Activated CD8-positive, alpha-beta T cell treated with anti-CD3 and anti-CD28 coated beads for 36 hours (primary cell): ENCODE measurements around the gene COMTD1. TPM values are rescaled to one million over a fixed set of nuclear protein-coding genes. Genes with fewer than 3 reads are reported as not detected.
"Not testable (repeated sequence)": the region's sequence is repeated elsewhere in the genome, so short reads cannot be mapped to it uniquely, and the experiment has no call there.

Source experiments
- ATAC-seq: fragments of 200-7000 bp; cut with Tn5 transposase; one replicate; pipeline ENCODE4 v1.10.0; 2021; ENCODE audit warnings: mild to moderate bottlenecking, moderate library complexity
- CTCF ChIA-PET: fragments of 350-600 bp; sonication (Branson Sonifier 250); formaldehyde crosslinking; loops from one replicate; lab custom pipeline; 2021; ENCODE audit warnings: antibody characterized with exemption; lab: Charles Lee
- POLR2A ChIA-PET: fragments of 350-600 bp; sonication (Branson Sonifier 250); formaldehyde crosslinking; loops from one replicate; lab custom pipeline; 2021; ENCODE audit warnings: antibody characterized with exemption; lab: Charles Lee
- DNase-seq: peaks from one replicate; pipeline ENCODE4 v3.0.0-alpha.2; 2020
- H3K27ac Mint-ChIP-seq: one replicate; pipeline ENCODE4 v1.8.0; 2021; ENCODE audit warnings: mild to moderate bottlenecking, mixed read lengths
- H3K27me3 Mint-ChIP-seq: one replicate; pipeline ENCODE4 v1.8.0; 2021; ENCODE audit warnings: mixed read lengths
- H3K36me3 Mint-ChIP-seq: one replicate; pipeline ENCODE4 v1.8.0; 2021; ENCODE audit warnings: low read depth, mixed read lengths
- H3K4me1 Mint-ChIP-seq: one replicate; pipeline ENCODE4 v1.8.0; 2021; ENCODE audit warnings: low read depth, mixed read lengths
- H3K4me3 Mint-ChIP-seq: one replicate; pipeline ENCODE4 v1.8.0; 2021; ENCODE audit warnings: mild to moderate bottlenecking, moderate library complexity, mixed read lengths
- H3K9me3 Mint-ChIP-seq: one replicate; pipeline ENCODE4 v1.8.0; 2021; ENCODE audit warnings: mixed read lengths
- intact Hi-C: fragments of 100-400 bp; cut with micrococcal nuclease; formaldehyde crosslinking; loops from one replicate; pipeline ENCODE4 v1.10.0; 2022
- total RNA-seq, 2 experiments: library from RNA; stranded (reverse); gene quantifications; one replicate each; pipeline ENCODE4 v1.2.3, GENCODE V29; 2021
- TF ChIP-seq, protein P1 (sequence below): fragments of 200-600 bp; IDR thresholded peaks from one replicate; pipeline ENCODE4 v1.8.0; 2022; ENCODE audit warnings: antibody characterized with exemption, mild to moderate bottlenecking

Gene COMTD1
- total RNA-seq, 2 experiments from 2014 or later, result 54.5 to 58.1 TPM

DNA sequence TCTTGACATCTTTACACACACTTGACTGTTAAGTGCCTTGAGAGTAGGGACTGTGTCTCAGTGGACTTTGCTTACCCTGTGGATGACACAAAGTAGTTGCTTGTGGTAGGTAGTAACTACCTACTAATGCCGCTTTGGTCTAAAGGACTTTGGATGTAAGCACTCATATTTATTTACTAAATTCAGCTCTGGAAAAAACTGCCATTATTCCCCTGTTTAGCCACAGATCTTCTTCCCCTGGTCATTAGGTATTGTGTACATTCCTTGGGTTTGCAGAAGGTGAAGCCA lies 28.0 kb downstream of the COMTD1 start:
- DNase-seq (no peak), ATAC-seq (no peak)
- Mint-ChIP-seq H3K4me3 (no peak overlapping the region), H3K9me3 (no peaks in the 10 kb centered on the region), H3K4me1 (peaks cover 29% of the 10 kb centered on the region), H3K27me3 (no peaks in the 10 kb centered on the region), H3K27ac (peak overlapping the region; percentile 74), H3K36me3 (peaks cover 19% of the 10 kb centered on the region)
- CTCF ChIA-PET, result interaction anchor here (1.0 to 8.5 kb wide), 2 partner anchors 13 to 21 kb away, joined by 3 to 57 read pairs; no protein-coding TSS in a partner anchor
- TF ChIP-seq, protein P1, sequence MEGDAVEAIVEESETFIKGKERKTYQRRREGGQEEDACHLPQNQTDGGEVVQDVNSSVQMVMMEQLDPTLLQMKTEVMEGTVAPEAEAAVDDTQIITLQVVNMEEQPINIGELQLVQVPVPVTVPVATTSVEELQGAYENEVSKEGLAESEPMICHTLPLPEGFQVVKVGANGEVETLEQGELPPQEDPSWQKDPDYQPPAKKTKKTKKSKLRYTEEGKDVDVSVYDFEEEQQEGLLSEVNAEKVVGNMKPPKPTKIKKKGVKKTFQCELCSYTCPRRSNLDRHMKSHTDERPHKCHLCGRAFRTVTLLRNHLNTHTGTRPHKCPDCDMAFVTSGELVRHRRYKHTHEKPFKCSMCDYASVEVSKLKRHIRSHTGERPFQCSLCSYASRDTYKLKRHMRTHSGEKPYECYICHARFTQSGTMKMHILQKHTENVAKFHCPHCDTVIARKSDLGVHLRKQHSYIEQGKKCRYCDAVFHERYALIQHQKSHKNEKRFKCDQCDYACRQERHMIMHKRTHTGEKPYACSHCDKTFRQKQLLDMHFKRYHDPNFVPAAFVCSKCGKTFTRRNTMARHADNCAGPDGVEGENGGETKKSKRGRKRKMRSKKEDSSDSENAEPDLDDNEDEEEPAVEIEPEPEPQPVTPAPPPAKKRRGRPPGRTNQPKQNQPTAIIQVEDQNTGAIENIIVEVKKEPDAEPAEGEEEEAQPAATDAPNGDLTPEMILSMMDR, result no peak
- intact Hi-C loops, result no loop called here
- POLR2A ChIA-PET, result interaction anchor here (0.7 to 6.3 kb wide), 5 partner anchors 10 to 25 kb away, joined by 3 to 106 read pairs (median 3); partner anchors contain the start of gene COMTD1

DNA sequence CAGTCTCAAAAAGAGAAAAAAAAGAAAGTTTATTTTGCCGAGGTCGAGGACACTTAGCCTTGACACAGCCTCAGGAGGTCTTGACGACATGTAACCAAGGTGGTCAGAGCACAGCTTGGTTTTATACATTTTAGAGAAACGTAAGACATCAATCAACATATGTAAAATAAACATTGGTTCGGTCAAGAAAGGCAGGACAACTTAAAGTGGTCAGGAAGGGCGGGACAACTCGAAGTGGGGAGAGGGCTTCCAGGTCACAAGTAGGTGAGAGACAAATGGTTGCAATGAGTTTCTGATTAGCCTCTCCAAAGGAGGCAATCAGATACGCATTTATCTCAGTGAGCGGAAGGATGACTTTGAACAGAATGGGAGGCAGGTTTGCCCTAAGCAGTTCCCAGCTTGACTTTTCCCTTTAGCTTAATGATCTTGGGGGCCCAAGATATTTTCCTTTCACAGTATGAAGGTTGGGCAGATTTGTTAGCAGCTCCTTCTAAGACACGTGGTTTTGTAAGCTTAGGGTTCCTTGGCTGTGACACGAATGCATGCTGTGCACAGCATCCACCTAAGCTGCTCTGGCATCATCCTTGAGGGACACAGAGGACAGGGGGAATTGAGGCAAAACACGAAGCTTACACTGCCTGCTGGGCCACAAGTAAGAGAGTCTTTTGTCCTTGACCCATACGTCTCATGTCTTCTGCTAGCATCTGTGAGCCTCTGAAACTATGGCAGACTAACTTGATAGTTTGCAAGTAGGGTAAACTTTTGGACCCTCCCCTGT lies 28.5 kb downstream of the COMTD1 start:
- Mint-ChIP-seq H3K9me3 (no peaks in the 10 kb centered on the region), H3K36me3 (peaks cover 14% of the 10 kb centered on the region), H3K27ac (no peak overlapping the region), H3K27me3 (no peaks in the 10 kb centered on the region), H3K4me1 (peaks cover 23% of the 10 kb centered on the region), H3K4me3 (no peak overlapping the region)
- ChIA-PET POLR2A (interaction anchor here (1.0 to 6.3 kb wide), 4 partner anchors 10 to 26 kb away, joined by 3 to 106 read pairs (median 4); partner anchors contain the start of gene COMTD1), CTCF (interaction anchor here (0.6 to 8.5 kb wide), 2 partner anchors 20 to 24 kb away, joined by 3 to 57 read pairs; no protein-coding TSS in a partner anchor)
- intact Hi-C loops, result no loop called here
- no peak for ATAC-seq
- TF ChIP-seq, protein P1, result no peak
- no peak for DNase-seq

DNA sequence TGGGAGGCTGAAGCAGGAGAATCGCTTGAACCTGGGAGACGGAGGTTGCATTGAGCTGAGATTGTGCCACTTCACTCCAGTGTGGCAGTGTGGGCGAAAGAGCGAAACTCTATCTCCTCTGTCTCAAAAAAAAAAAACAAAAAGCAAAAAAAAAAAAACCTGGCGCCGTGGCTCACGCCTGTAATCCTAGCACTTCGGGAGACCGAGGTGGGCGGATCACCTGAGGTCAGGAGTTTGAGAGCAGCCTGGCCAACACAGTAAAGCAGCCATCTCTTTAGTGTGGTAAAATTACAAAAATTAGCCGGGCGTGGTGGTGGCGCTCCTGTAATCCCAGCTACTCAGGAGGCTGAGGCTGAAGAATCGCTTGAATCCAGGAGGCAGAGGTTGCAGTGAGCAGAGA lies 29.1 kb downstream of the COMTD1 start:
- ATAC-seq, H3K9me3 Mint-ChIP-seq, H3K36me3 Mint-ChIP-seq, H3K4me3 Mint-ChIP-seq, intact Hi-C loops, H3K27ac Mint-ChIP-seq, DNase-seq, H3K27me3 Mint-ChIP-seq: not testable (repeated sequence)
- POLR2A ChIA-PET, result interaction anchor here (1.4 kb wide), 1 partner anchor 11 kb away, joined by 3 read pairs; no protein-coding TSS in a partner anchor
- CTCF ChIA-PET, result interaction anchor here (0.6 to 8.5 kb wide), 4 partner anchors 20 to 30 kb away, joined by 3 to 57 read pairs (median 4); partner anchors contain the start of gene COMTD1
- H3K4me1 Mint-ChIP-seq, result peaks cover 17% of the 10 kb centered on the region

DNA sequence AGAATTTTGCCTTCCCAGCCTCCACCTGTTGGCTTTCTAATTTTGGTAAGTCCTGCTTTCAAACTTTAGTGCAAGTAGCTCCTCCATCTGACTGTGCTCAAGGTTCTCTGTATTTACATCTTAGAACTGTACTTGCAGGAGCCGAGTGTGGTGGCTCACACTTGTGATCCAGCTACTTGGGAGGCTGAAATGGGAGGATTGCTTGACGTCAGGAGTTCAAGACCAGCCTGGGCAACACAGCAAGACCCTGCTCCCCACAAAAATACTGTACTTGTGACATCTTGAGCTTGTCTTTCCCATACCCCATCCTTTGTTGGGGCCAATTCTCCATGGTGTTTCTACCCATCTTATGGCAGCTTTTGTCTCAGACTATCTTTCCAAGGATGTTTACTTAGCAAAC lies 29.8 kb downstream of the COMTD1 start:
- Mint-ChIP-seq H3K27me3 (no peaks in the 10 kb centered on the region), H3K9me3 (no peaks in the 10 kb centered on the region), H3K4me1 (peaks cover 14% of the 10 kb centered on the region), H3K36me3 (peaks cover 3% of the 10 kb centered on the region), H3K4me3 (no peak overlapping the region), H3K27ac (no peak overlapping the region)
- ChIA-PET CTCF (interaction anchor here (0.7 to 8.5 kb wide), 4 partner anchors 19 to 31 kb away, joined by 4 to 57 read pairs (median 4); partner anchors contain the start of gene COMTD1), POLR2A (interaction anchor here (1.3 kb wide), 1 partner anchor 26 kb away, joined by 3 read pairs; no protein-coding TSS in a partner anchor)
- ATAC-seq (no peak), DNase-seq (no peak)
- TF ChIP-seq, protein P1, result no peak
- intact Hi-C loops, result no loop called here

GRCh38 chr10:75203724-75204123 lies 32.0 kb downstream of the COMTD1 start:
- TF ChIP-seq, protein P1, result no peak
- DNase-seq (no peak), ATAC-seq (no peak)
- peaks cover 10% of the 10 kb centered on the region for H3K4me1 Mint-ChIP-seq
- no peak overlapping the region for H3K27ac Mint-ChIP-seq
- CTCF ChIA-PET, result no interaction called here
- H3K36me3 Mint-ChIP-seq, result peaks cover 3% of the 10 kb centered on the region
- no peaks in the 10 kb centered on the region for H3K9me3 Mint-ChIP-seq
- POLR2A ChIA-PET, result no interaction called here
- H3K27me3 Mint-ChIP-seq, result no peaks in the 10 kb centered on the region
- H3K4me3 Mint-ChIP-seq, result no peak overlapping the region
- intact Hi-C loops, result no loop called here

DNA sequence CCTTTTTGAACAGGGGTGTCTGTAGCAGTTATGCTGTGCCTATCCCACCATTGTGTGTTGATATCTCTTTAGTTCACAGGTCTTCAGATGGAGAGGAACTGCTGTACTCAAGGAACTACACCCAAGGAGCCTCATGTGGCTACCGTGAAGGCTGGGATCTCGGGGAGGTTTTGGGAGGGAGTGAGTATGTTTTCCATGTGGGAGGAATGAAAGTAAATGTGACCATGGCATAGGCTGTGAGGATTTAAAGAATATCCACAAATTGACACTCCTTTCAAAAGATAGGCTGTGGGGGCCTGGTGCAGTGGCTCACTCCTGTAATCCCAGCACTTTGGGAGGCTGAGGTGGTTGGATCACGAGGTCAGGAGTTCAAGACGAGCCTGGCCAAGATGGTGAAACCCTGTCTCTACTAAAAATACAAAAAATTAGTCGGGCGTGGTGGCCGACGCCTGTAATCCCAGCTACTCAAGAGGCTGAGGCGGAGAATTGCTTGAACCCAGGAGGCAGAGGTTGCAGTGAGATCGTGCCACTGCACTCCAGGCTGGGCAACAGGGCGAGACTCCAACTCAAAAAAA lies 32.6 kb downstream of the COMTD1 start:
- H3K4me3 Mint-ChIP-seq, H3K9me3 Mint-ChIP-seq, H3K36me3 Mint-ChIP-seq, CTCF ChIA-PET, H3K4me1 Mint-ChIP-seq, intact Hi-C loops, DNase-seq, ATAC-seq, H3K27me3 Mint-ChIP-seq, H3K27ac Mint-ChIP-seq: not testable (repeated sequence)
- POLR2A ChIA-PET, result interaction anchor here (0.7 to 1.9 kb wide), 2 partner anchors 8 to 123 kb away, joined by 3 to 5 read pairs; partner anchors contain the start of gene VDAC2
